ENCODE data around the gene DROSHA. TPM values are rescaled to one million over a fixed set of nuclear protein-coding genes. Genes with fewer than 3 reads are reported as not detected.

Gene DROSHA
- polyA plus RNA-seq, 4 donors, result 24.0 to 51.6 (median 31.3) TPM

DNA sequence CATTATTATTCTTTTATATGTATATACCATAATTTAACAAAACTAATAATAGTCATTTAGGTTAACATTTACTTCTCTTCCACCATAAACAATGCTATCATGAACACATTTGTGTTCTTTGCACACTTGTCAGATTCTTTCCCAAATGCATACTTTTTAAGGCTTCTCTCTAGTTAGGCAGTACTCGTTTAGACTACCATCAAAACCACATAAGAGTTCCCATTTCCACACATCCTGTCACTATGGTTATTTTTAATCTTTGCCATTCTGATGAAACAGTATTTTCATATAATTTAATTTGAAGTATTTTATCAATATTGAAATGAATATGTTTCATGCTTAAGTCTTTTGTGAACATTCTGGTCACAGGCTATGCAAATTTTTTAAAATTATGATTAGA is 15.1 kb downstream of the DROSHA start:
- H3K4me3 ChIP-seq (ENCODE audit: low read depth in 1 of 3, low read length in 3 of 3), result no peak overlapping the region
- no peak for DNase-seq
- peaks cover 4 to 23% (median 17%) of the 10 kb centered on the region in 3 donors for H3K36me3 ChIP-seq (ENCODE audit: control insufficient read depth in 3 of 3, insufficient read depth in 2 of 3, low read depth in 1 of 3, low read length in 3 of 3)
- WGBS, 3 donors, result 48 to 78% (median 51%) methylated on average over 1 of the region's 1 CpG
- no peaks in the 10 kb centered on the region for H3K4me1 ChIP-seq (ENCODE audit: control insufficient read depth in 3 of 3, insufficient read depth in 2 of 3, low read depth in 1 of 3, low read length in 2 of 3)
- FAIRE-seq, result no peak
- H3K9me3 ChIP-seq (ENCODE audit: control insufficient read depth in 2 of 2, insufficient read depth in 1 of 2, low read depth in 1 of 2, low read length in 1 of 2), result no peaks in the 10 kb centered on the region
- no peak overlapping the region for H3K27ac ChIP-seq (ENCODE audit: low read depth in 1 of 3, low read length in 2 of 3)
- H3K27me3 ChIP-seq (ENCODE audit: control insufficient read depth in 3 of 3, insufficient read depth in 3 of 3, low read length in 3 of 3), result no peaks in the 10 kb centered on the region

DNA sequence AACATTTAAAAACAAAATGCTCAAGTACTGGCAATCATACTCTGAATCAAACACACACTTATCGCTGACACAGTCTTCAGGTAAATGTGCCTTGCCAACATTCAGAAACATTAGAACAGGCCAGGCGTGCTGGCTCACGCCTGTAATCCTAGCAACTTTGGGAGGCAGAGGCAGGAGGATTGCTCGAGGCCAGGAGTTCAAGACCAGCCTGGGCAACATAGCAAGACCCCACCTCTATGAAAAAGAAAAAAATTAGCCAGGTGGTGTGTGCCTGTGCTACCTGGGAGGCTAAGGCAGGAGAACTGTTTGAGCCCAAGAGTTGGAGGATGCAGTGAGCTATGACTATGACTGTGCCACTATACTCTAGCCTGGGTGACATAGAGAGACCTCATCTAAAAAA is 20.6 kb downstream of the DROSHA start:
- 96 to 99% (median 96%) methylated on average over 4 of the region's 4 CpGs for WGBS, 3 donors
- Histone ChIP-seq H3K27me3 (ENCODE audit: control insufficient read depth in 3 of 3, insufficient read depth in 3 of 3, low read length in 3 of 3) (no peaks in the 10 kb centered on the region), H3K36me3 (ENCODE audit: control insufficient read depth in 3 of 3, insufficient read depth in 2 of 3, low read depth in 1 of 3, low read length in 3 of 3) (peaks cover 12 to 53% (median 24%) of the 10 kb centered on the region in 3 donors), H3K4me1 (ENCODE audit: control insufficient read depth in 3 of 3, insufficient read depth in 2 of 3, low read depth in 1 of 3, low read length in 2 of 3) (no peaks in the 10 kb centered on the region), H3K9me3 (ENCODE audit: control insufficient read depth in 2 of 2, insufficient read depth in 1 of 2, low read depth in 1 of 2, low read length in 1 of 2) (no peaks in the 10 kb centered on the region), H3K4me3 (ENCODE audit: low read depth in 1 of 3, low read length in 3 of 3) (no peak overlapping the region), H3K27ac (ENCODE audit: low read depth in 1 of 3, low read length in 2 of 3) (no peak overlapping the region)
- FAIRE-seq (no peak), DNase-seq (no peak)

DNA sequence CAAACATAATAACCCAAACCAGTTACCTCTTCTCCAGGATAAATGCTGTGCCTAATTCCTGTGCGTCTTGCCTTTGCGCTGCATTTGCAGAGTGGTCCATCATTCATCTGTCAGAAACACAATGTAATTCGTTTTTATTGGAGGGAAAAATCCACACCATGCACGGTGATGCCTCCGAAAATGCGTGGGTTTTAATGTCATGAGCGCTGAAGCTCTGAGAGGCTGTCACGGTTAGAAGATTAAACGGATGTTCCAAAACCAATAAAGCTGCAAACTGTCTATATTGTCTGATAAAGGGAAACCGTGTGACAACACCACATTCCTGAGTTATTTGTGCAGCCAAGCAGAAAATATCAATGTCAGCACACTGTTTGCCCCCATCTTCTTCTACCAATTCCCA is 27.4 kb downstream of the DROSHA start:
- Histone ChIP-seq H3K4me3 (ENCODE audit: low read depth in 1 of 3, low read length in 3 of 3) (no peak overlapping the region), H3K4me1 (ENCODE audit: control insufficient read depth in 3 of 3, insufficient read depth in 2 of 3, low read depth in 1 of 3, low read length in 2 of 3) (no peaks in the 10 kb centered on the region), H3K9me3 (ENCODE audit: control insufficient read depth in 2 of 2, insufficient read depth in 1 of 2, low read depth in 1 of 2, low read length in 1 of 2) (no peaks in the 10 kb centered on the region), H3K36me3 (ENCODE audit: control insufficient read depth in 3 of 3, insufficient read depth in 2 of 3, low read depth in 1 of 3, low read length in 3 of 3) (peaks cover 10 to 64% (median 16%) of the 10 kb centered on the region in 3 donors), H3K27me3 (ENCODE audit: control insufficient read depth in 3 of 3, insufficient read depth in 3 of 3, low read length in 3 of 3) (no peaks in the 10 kb centered on the region), H3K27ac (ENCODE audit: low read depth in 1 of 3, low read length in 2 of 3) (no peak overlapping the region)
- DNase-seq (no peak), FAIRE-seq (no peak)
- WGBS, 3 donors, result 92 to 94% (median 93%) methylated on average over 10 of the region's 10 CpGs

DNA sequence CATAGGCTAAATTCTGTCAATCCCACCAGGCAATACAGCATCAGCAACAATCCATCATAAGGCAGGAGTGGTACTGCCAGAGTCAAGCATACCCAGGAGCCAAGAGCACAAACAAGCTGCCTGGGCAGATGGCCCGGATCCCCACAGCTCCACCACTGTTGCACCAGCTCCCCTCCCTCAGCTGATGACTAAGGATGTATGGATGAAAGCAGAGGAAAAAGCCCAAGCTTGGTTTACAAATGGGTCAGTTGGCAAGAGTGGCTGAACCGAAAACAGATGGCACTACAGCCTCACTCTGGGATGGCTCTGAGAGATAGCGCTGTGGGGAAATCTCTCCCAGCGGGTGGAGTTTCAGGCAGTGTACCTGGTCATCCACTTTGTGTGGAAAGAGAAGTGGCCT is 29.4 kb downstream of the DROSHA start:
- no peaks in the 10 kb centered on the region for H3K4me1 ChIP-seq (ENCODE audit: control insufficient read depth in 3 of 3, insufficient read depth in 2 of 3, low read depth in 1 of 3, low read length in 2 of 3)
- WGBS, 3 donors, result 97 to 99% (median 98%) methylated on average over 4 of the region's 4 CpGs
- H3K4me3 ChIP-seq (ENCODE audit: low read depth in 1 of 3, low read length in 3 of 3), result no peak overlapping the region
- H3K27me3 ChIP-seq (ENCODE audit: control insufficient read depth in 3 of 3, insufficient read depth in 3 of 3, low read length in 3 of 3), result no peaks in the 10 kb centered on the region
- H3K27ac ChIP-seq (ENCODE audit: low read depth in 1 of 3, low read length in 2 of 3), result no peak overlapping the region
- DNase-seq (no peak), FAIRE-seq (no peak)
- H3K36me3 ChIP-seq (ENCODE audit: control insufficient read depth in 3 of 3, insufficient read depth in 2 of 3, low read depth in 1 of 3, low read length in 3 of 3), result peaks cover 10 to 72% (median 24%) of the 10 kb centered on the region in 3 donors
- H3K9me3 ChIP-seq (ENCODE audit: control insufficient read depth in 2 of 2, insufficient read depth in 1 of 2, low read depth in 1 of 2, low read length in 1 of 2), result no peaks in the 10 kb centered on the region

DNA sequence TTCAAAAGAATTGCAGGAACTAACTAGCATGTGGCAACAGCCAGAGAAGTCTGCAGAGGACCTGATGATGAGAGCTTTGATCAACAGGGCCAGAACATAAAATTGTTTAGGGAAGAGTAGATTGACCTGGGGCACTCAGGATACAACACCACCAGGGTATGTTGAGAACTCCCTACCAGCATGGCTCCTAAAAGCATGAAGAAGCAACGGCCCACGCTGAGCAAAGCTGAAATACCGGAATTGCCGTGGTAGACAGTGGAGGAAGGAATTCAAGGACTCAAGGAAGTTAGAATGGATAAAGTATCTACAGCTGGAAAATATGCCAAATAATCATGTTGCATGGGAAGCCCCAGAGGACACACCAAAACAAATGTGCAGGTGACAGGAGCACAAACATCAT is 31.6 kb downstream of the DROSHA start:
- FAIRE-seq (no peak), DNase-seq (no peak)
- no peak overlapping the region for H3K27ac ChIP-seq (ENCODE audit: low read depth in 1 of 3, low read length in 2 of 3)
- H3K9me3 ChIP-seq (ENCODE audit: control insufficient read depth in 2 of 2, insufficient read depth in 1 of 2, low read depth in 1 of 2, low read length in 1 of 2), result no peaks in the 10 kb centered on the region
- 85 to 97% (median 94%) methylated on average over 4 of the region's 4 CpGs for WGBS, 3 donors
- H3K36me3 ChIP-seq (ENCODE audit: control insufficient read depth in 3 of 3, insufficient read depth in 2 of 3, low read depth in 1 of 3, low read length in 3 of 3), result peaks cover 16 to 81% (median 28%) of the 10 kb centered on the region in 3 donors
- no peak overlapping the region for H3K4me3 ChIP-seq (ENCODE audit: low read depth in 1 of 3, low read length in 3 of 3)
- no peaks in the 10 kb centered on the region for H3K27me3 ChIP-seq (ENCODE audit: control insufficient read depth in 3 of 3, insufficient read depth in 3 of 3, low read length in 3 of 3)
- no peaks in the 10 kb centered on the region for H3K4me1 ChIP-seq (ENCODE audit: control insufficient read depth in 3 of 3, insufficient read depth in 2 of 3, low read depth in 1 of 3, low read length in 2 of 3)

DNA sequence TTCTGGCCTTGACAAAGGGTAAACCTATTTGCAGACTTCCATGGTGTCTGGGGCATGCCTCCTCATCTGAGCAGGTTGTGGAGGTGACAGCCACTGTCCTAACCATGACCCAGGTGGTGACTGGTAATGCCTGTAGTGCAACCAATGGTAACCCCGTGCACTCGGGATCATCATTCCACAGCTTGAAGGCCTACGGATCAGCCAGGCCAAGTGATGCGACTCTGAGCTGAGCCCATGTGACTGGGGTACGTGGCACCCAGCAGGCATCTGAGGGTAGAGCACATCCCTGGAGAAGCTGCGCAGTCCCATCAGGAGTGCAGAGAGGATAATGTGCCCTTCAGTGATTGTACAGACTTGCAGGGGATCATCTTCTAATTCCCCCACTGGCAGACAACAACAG is 35.0 kb downstream of the DROSHA start:
- Histone ChIP-seq H3K27ac (ENCODE audit: low read depth in 1 of 3, low read length in 2 of 3) (no peak overlapping the region), H3K36me3 (ENCODE audit: control insufficient read depth in 3 of 3, insufficient read depth in 2 of 3, low read depth in 1 of 3, low read length in 3 of 3) (peaks cover 16 to 70% (median 22%) of the 10 kb centered on the region in 3 donors)
- 84 to 95% (median 94%) methylated on average over 6 of the region's 6 CpGs for WGBS, 3 donors

DNA sequence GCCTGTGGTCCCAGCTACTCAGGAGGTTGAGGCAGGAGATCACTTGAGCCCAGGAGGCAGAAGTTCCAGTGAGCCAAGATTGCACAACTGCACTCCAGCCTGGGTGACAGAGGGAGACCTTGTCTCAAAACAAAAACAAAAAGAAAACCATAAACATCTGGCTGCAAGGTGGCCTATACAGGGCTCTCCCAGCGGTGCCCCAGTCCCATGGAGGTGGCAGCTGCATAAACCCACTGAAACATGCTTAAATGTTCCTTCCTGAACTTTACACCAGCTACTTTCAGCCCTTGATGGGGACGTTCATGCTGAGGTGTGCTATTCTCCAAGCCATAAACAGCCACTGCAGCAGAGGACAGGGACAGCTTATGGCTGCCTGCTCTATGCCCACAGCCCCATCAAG is 35.6 kb downstream of the DROSHA start:
- Histone ChIP-seq H3K36me3 (ENCODE audit: control insufficient read depth in 3 of 3, insufficient read depth in 2 of 3, low read depth in 1 of 3, low read length in 3 of 3) (peaks cover 18 to 68% (median 18%) of the 10 kb centered on the region in 3 donors), H3K4me1 (ENCODE audit: control insufficient read depth in 3 of 3, insufficient read depth in 2 of 3, low read depth in 1 of 3, low read length in 2 of 3) (no peaks in the 10 kb centered on the region), H3K9me3 (ENCODE audit: control insufficient read depth in 2 of 2, insufficient read depth in 1 of 2, low read depth in 1 of 2, low read length in 1 of 2) (no peaks in the 10 kb centered on the region), H3K27me3 (ENCODE audit: control insufficient read depth in 3 of 3, insufficient read depth in 3 of 3, low read length in 3 of 3) (no peaks in the 10 kb centered on the region), H3K27ac (ENCODE audit: low read depth in 1 of 3, low read length in 2 of 3) (no peak overlapping the region), H3K4me3 (ENCODE audit: low read depth in 1 of 3, low read length in 3 of 3) (no peak overlapping the region)
- WGBS, 3 donors, result 83 to 92% (median 85%) methylated on average over 2 of the region's 2 CpGs
- DNase-seq (no peak), FAIRE-seq (no peak)

More for the DNA sequence above, 35.0 kb downstream of the DROSHA start:
- no peaks in the 10 kb centered on the region for H3K9me3 ChIP-seq (ENCODE audit: control insufficient read depth in 2 of 2, insufficient read depth in 1 of 2, low read depth in 1 of 2, low read length in 1 of 2)
- DNase-seq (no peak), FAIRE-seq (no peak)
- H3K4me3 ChIP-seq (ENCODE audit: low read depth in 1 of 3, low read length in 3 of 3), result no peak overlapping the region
- H3K27me3 ChIP-seq (ENCODE audit: control insufficient read depth in 3 of 3, insufficient read depth in 3 of 3, low read length in 3 of 3), result no peaks in the 10 kb centered on the region
- H3K4me1 ChIP-seq (ENCODE audit: control insufficient read depth in 3 of 3, insufficient read depth in 2 of 3, low read depth in 1 of 3, low read length in 2 of 3), result no peaks in the 10 kb centered on the region

DNA sequence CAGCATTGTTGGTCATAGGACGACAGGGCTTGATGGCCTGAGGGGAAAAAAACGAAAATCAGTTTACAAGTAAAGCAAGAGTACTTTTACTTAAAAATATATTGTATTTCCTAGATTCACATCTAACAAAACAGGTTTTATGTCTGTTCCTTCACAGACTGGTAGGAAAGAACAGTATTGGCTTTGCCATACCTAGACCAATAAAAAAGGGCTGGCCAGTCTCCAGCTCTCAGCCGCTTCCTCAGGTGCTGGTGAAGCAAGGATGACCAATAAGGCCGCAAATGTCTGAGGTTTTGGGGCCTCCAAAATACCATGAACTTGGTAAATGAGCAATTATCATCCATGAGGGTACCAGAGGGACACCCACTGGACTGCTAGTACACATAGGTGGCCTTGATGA is 36.6 kb downstream of the DROSHA start:
- H3K27me3 ChIP-seq (ENCODE audit: control insufficient read depth in 3 of 3, insufficient read depth in 3 of 3, low read length in 3 of 3), result no peaks in the 10 kb centered on the region
- no peaks in the 10 kb centered on the region for H3K9me3 ChIP-seq (ENCODE audit: control insufficient read depth in 2 of 2, insufficient read depth in 1 of 2, low read depth in 1 of 2, low read length in 1 of 2)
- 97 to 99% (median 97%) methylated on average over 4 of the region's 4 CpGs for WGBS, 3 donors
- H3K36me3 ChIP-seq (ENCODE audit: control insufficient read depth in 3 of 3, insufficient read depth in 2 of 3, low read depth in 1 of 3, low read length in 3 of 3), result peaks cover 18 to 62% (median 20%) of the 10 kb centered on the region in 3 donors
- H3K4me1 ChIP-seq (ENCODE audit: control insufficient read depth in 3 of 3, insufficient read depth in 2 of 3, low read depth in 1 of 3, low read length in 2 of 3), result no peaks in the 10 kb centered on the region
- DNase-seq (no peak), FAIRE-seq (no peak)
- H3K4me3 ChIP-seq (ENCODE audit: low read depth in 1 of 3, low read length in 3 of 3), result no peak overlapping the region
- H3K27ac ChIP-seq (ENCODE audit: low read depth in 1 of 3, low read length in 2 of 3), result no peak overlapping the region

DNA sequence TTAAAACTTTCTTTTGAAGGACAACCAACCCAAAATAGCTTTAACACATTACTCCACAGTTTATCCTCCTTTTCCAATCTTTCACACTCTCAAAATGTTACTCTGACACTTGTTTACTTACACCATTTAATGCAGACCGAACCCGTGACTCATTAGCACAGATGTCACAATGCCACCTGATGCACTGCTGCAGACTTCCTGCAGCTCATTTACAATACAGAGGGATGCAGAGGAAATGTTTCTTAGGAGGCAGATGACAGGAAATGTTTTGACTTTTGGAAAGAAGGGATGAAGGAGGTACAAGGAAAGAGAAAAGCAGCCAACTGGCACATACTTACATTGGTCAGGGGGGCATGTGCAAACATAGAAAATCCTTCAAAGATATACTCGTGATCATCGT is 39.0 kb downstream of the DROSHA start:
- peak in 1 of 2 donors; percentile 17 for DNase-seq
- peaks cover 9 to 52% (median 17%) of the 10 kb centered on the region in 3 donors for H3K36me3 ChIP-seq (ENCODE audit: control insufficient read depth in 3 of 3, insufficient read depth in 2 of 3, low read depth in 1 of 3, low read length in 3 of 3)
- H3K4me1 ChIP-seq (ENCODE audit: control insufficient read depth in 3 of 3, insufficient read depth in 2 of 3, low read depth in 1 of 3, low read length in 2 of 3), result no peaks in the 10 kb centered on the region
- no peaks in the 10 kb centered on the region for H3K27me3 ChIP-seq (ENCODE audit: control insufficient read depth in 3 of 3, insufficient read depth in 3 of 3, low read length in 3 of 3)
- no peaks in the 10 kb centered on the region for H3K9me3 ChIP-seq (ENCODE audit: control insufficient read depth in 2 of 2, insufficient read depth in 1 of 2, low read depth in 1 of 2, low read length in 1 of 2)
- H3K4me3 ChIP-seq (ENCODE audit: low read depth in 1 of 3, low read length in 3 of 3), result no peak overlapping the region
- H3K27ac ChIP-seq (ENCODE audit: low read depth in 1 of 3, low read length in 2 of 3), result no peak overlapping the region
- FAIRE-seq, result no peak
- 23 to 50% (median 49%) methylated on average over 4 of the region's 4 CpGs for WGBS, 3 donors
